ENCODE data around the gene MTAP.

Gene MTAP

DNA sequence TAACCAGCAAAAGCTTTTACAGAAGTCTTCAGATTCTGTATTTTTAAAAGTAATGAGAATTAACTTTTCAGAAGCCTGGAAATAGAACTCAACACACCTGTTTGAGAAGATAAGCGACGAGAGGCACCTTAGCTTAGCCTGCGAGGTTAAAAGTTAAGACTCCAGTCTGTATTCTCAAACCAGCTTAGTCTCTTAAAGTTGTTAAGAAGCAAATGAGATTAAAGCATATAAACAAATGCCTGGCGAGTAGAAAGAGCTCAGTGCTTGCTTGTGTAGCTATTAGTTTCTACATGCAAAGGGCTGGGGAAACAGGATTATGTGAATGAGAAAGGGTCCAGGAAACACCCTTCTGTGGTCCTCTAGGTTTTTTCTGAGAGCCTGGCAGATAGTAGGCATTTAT is 51.7 kb downstream of the MTAP start:
- no peak for DNase-seq

DNA sequence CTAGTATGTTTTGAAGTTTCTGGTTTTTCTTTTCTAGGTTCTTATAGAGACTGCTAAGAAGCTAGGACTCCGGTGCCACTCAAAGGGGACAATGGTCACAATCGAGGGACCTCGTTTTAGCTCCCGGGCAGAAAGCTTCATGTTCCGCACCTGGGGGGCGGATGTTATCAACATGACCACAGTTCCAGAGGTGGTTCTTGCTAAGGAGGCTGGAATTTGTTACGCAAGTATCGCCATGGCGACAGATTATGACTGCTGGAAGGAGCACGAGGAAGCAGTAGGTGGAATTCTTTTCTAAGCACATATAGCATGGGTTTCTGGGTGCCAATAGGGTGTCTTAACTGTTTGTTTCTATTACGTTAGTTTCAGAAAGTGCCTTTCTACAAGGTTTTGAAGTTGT is 52.2 kb downstream of the MTAP start:
- DNase-seq: no peak

DNA sequence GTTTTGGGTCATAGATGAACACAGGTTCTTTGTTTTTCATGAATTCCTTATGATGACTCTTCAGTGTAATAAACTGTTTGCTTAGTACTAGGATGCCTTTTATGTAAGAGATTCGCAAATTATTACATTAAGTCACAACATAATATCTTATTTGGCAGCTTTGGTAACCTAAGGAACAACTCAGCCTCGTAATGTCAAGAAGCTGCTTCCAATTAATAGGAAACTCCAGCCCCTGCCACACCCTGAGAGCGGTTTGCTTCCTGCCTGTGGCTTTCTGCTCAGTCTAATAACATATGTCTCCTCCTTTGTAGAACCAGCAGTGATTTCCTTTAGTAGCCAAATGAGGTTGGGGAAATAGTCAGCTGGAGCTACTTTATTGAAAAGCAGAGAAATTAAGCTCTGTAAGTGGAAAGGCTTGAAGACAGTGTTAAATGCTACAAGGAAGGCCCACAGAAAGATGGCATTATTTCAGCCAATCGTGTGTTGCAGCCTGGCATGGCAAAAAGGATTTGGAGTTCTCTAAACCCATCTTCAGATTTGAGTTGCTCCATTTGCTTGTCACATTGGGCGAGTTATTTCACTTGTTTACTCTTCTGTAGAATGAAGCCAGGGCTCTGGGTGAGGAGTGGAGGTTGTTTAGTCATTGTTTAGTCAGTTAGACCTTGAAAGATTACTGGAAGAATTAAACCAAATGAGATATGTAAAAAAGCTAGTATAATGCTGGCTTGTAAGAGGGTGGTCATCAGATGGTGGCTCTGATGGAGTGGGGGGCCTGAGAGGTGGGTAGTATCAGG is 54.1 kb downstream of the MTAP start:
- no peak for DNase-seq

DNA sequence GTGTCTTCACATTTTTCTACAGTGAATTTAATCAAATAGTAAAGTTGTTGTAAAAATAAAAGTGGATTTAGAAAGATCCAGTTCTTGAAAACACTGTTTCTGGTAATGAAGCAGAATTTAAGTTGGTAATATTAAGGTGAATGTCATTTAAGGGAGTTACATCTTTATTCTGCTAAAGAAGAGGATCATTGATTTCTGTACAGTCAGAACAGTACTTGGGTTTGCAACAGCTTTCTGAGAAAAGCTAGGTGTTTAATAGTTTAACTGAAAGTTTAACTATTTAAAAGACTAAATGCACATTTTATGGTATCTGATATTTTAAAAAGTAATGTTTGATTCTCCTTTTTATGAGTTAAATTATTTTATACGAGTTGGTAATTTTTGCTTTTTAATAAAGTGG is 60.4 kb downstream of the MTAP start:
- DNase-seq: no peak

DNA sequence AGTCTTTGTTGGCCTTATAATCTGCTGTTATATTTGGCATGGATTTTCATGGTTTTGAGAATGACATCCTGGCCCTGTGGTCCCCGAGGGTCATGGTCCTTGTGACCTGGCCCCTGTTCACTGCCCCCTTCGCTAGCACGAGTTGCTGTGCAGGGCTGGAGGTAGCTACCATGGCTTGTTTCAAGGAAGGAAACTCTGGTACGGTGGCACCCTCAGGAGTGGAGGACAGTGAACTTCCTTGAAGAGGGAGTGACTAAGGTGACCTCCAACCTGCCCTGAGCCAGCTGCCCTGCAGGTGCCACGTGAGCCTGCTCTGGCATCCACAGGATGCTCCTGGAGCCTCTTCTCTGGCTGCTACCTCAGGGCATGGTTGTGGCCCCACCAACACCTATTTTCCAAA is 62.1 kb downstream of the MTAP start:
- no peak for DNase-seq

DNA sequence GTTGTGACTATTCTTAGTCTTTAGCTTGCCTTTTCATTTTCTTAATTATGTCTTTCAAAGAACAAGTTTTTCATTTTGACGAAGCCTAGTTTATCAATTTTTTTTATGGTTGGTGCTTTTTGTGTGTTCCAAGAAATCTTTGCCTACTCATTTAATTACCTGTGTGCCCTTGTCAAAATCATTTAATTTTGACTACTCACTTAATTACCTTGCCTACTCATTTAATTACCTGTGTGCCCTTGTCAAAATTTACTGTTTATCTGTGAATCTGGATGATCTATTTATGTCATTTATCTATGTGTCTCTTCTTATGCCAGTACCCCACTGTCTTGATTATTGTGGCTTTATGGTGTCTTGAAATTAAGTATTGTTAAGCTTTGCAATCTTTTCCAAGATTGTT is 63.9 kb downstream of the MTAP start:
- DNase-seq: no peak

DNA sequence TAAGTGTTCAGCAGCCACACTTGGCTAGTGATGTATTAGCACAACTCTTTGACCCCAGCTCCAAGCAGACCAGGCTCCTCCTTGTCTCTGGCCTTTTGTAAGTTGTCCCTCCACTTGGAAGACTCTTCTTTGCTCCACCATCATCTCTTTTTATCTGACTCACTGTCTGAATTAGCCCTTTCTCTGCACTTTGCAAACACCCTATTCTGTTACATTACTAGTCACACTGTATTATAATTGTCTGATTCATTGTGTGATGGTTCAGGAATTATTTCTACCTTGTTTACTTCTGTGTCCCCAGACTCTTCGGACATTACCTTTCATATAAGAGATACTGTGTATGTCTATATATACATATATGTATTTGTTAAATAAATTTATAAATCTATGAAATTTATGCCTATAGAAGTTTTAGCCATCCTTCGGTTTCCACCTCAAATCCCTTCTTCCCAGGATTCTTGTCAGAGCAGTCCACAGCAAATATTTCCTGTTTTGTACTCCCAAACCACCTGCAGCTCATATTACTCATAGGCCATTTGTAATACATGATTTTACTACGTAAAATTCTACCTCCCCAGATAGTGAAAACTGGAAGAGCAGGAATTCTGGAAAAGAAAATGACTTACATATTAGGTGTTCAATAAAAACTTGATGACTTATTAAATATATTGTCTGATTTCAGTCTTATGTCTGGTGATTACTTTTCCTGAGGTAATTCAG is 69.0 kb downstream of the MTAP start:
- DNase-seq: no peak

DNA sequence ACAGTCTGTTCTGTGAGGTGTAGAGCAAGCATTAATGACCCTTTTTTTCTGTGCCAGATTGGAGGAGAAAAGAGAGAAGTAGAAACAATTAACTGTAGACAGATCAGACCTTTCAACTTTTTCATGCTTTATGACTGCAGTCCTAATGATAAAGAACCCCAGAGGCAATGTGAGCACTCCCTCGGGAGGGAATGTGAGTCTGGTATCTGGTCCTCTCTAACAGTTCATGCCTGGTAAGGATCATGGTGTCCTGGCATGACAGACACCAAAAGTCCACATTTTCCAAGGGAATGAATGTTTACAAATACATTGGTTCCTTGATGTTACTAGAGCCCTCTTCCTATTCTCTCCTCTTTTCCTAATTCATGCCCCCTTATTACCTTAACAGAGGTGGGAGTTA is 70.3 kb downstream of the MTAP start:
- DNase-seq: no peak

DNA sequence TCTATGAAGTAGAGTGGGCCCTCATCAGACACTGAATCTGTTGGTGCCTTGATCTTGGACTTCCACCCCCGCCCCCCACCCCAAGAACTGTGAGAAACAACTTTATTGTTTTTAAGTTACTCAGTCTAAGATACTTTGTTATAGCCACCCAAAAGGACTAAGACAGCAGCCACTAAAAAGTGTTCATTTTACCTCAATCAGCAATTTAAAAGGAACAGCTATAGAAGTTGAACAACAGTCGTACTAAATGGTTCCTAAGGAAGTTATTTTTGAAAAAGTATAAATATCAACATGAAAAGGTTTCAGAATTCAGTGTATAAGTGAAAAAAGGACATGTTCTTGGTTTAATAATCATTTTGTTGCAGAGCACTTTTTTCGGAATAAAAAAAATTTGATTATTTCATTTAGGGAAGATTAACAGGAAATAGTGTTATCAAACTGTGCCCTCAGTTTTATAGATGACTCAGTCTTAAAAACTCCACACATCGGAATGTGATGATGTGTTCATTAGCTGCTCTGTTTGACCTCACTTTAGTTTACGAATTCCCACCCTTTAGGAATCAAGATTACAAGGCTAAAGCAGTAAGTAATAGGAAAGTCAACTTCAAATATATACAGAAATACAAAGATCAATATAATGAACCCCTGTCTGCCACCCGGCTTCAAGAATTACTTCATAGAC is 71.2 kb downstream of the MTAP start:
- DNase-seq: no peak

DNA sequence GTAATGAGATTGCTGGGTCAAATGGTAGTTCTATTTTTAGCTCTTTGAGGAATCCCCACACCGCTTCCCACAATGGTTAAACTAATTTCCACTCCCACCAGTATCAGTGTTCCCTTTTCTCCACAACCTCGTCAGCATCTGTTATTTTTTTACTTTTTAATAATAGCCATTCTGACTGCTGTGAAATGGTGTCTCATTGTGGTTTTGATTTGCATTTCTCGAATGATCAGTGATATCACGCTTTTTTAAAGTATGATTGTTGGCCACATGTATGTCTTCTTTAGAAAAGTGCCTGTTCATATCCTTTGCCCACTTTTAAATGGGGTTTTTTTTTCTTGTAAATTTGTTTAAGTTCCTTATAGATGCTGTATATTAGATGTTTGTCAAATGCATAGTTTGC is 73.5 kb downstream of the MTAP start:
- DNase-seq: no peak

DNA sequence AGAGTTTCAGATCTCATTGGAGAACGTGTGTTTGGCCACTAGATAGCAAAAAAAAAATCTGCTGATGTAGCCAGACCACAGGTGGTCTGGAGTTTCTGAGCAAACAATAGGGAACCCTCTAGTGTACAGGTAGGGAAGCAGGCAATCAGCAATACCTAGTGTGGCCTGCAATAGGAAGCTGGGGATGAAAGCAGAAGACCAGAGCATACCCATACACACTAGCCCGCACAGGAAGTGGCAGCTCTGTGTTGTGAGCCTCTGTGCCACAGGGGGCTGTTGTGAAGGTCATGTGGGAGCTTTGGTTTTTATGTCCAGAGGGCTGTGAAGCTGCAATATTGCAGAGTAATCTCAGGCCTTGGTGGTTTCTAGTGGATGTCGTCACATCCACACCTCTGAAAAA is 81.2 kb downstream of the MTAP start:
- no peak for DNase-seq

DNA sequence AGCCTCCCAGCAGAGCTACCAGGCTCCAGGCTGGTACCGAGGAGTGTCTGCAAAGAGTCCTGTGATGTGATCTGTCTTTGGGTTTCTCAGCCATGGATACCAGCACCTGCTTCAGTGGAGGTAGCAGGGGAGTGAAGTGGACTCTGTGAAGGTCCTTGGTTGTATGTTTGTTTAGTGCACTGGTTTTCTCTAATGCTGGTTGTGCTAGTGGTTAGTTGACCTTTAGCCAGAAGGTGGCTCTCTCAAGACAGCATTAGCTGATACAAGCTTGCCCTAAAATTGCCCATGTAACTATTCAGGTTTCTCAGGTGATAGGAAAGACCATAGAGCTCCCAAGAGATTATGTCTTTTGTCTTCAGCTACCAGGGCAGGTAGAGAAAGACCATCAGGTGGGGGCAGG is 87.2 kb downstream of the MTAP start:
- no peak for DNase-seq

DNA sequence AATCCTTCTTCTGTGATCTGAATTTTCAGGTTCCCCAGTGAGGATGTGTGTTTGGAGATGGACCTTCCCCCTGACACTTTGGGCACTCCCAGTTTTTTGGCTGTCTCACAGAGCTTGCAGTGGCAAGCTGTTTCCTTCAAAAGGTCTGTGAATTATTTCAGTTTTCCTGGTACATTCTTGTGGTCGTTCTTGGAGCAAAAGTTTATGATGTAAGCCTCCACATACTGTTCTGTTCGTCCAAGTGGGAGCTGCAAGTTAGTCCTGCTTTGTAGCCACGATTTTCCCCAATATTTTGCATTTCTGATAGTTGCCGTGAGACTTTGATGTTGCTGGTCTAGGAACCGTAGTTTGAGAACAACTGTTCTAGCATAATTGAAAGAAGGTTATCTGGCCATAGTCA is 88.3 kb downstream of the MTAP start:
- no peak for DNase-seq

DNA sequence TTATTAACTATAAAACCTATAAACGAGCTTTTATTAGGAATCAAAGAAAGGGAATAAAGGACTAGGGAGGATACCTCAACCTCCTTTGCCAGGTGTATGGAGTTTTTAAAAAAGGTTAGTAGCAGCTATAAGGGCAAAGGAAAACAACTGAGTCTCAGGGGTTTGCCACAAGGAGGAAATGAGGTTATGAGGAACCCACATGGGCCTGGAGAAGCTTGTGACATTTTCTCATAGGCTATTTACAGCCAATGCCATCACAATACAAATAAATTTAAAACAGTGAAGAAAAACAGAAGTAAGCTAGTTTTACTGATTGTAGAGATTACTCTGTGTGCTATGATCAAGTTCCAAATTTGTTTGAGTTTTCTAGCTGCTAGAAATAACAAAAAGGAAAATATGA is 99.1 kb downstream of the MTAP start:
- no peak for DNase-seq

DNA sequence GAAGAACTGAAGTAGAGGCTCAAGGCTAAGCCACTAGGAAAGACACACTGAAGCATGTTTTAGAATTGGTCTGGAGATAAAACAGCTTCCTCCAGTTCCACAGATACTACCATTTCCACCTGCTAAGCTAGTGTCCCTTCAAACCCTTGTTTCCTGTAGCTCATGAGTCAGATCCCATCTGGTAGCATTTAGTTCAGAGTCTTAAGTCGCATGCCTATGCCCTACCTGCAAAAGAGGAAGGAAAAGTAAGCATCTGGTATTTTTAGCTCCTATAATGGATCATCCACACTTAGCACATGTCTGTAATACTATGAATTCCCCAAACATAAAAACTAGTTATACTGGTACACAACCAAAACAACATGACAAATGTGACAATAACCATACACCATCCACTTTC is 99.7 kb downstream of the MTAP start:
- DNase-seq: no peak

DNA sequence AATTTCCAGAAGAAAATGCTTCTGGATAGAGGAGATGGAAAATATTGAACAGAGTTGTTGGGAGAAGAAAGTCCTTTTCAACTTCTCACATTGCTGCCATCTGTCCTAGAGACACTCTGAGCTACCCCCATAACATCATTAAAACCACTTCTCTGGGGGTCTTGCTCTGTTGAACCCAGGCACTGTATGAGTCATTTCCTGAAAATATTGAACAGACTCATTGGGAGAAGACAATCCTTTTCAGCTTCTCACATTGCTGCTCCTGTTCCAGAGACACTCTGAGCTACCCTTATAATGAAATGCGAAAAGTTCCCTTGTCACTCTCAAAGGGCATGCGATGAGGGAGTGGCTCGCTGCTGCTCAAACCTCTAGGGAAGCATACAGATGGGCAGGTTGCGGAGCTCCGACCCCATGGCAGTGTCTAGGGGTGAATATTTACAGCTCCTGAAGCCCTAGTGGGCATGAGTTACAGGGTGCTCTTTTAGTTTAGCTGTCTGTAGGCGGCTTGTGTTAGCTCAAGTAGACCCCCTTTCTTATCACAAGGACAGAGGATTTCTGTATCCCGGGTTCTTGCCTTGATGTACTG is 101.0 kb downstream of the MTAP start:
- no peak for DNase-seq

DNA sequence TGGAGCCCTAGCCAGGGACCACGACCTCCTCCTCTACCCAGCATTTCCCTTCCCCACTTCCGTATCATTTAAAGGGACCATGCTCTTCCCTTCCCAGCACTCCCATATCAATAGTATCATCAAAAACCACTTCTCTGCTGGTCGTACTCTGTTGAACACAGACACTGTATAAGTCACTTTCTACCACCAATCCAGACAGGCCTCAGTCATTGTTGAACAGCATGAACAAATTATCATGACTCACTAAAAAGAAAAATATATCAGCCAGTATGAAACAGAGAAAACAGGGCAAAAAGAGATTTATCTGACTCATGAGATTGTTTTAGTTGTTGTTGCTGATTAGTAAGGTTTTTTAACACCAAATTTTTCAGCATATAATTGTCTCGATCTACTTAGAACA is 101.9 kb downstream of the MTAP start:
- DNase-seq: no peak

DNA sequence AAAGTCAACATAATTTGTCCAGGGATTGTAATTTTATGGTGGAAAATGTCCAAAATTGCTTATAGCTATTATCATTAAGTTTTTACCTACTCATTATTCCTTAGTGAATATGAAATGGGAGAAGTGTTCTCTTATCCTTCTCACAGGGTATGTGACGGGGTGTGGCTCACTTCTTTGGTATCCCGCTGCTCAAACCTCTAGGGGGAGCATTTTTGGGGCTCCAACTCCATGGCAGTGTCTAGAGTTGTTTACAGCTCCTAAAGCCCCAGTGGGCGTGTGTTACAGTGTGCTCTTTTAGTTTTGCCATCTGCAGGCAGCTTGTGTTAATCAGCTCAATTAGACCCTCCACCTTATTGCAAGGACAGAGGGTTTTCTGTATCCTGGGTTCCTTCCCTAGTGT is 102.3 kb downstream of the MTAP start:
- DNase-seq: no peak

DNA sequence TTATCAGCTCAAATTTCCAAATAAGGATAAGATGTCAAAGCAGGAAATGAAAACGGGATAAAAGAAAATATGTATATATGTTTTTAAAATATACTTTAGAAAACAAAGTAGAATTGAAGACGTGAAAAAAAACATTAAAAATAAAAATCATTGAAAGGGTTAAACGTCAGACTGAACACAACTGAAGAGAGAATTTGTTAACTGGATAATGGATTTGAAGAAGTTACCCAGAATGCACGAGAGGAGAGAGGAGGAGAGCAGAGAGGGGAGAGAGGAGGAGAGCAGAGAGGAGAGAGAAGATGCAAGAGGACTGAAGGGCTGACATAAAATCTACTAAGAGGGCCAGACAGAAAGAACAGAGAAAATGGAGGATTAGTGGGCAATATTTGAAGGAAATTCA is 103.8 kb downstream of the MTAP start:
- no peak for DNase-seq

DNA sequence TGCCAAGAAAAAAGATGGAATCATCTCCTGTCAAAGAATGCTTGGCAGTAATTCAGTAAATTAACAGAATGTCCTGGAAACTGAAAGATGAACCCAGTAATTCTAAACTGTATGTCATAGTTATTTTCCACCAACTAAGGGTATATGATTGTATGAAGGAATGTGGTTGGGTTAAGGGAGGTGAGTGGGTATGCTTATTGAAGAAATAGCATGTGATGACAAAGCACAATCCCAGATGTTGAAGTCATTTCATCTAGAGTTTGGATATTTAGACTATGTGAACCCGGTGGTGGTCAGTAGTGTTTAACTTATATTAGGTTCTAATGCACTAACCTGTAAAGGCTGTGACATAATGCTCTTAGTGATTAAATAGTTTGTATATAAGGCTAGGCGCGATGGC is 104.4 kb downstream of the MTAP start:
- no peak for DNase-seq

DNA sequence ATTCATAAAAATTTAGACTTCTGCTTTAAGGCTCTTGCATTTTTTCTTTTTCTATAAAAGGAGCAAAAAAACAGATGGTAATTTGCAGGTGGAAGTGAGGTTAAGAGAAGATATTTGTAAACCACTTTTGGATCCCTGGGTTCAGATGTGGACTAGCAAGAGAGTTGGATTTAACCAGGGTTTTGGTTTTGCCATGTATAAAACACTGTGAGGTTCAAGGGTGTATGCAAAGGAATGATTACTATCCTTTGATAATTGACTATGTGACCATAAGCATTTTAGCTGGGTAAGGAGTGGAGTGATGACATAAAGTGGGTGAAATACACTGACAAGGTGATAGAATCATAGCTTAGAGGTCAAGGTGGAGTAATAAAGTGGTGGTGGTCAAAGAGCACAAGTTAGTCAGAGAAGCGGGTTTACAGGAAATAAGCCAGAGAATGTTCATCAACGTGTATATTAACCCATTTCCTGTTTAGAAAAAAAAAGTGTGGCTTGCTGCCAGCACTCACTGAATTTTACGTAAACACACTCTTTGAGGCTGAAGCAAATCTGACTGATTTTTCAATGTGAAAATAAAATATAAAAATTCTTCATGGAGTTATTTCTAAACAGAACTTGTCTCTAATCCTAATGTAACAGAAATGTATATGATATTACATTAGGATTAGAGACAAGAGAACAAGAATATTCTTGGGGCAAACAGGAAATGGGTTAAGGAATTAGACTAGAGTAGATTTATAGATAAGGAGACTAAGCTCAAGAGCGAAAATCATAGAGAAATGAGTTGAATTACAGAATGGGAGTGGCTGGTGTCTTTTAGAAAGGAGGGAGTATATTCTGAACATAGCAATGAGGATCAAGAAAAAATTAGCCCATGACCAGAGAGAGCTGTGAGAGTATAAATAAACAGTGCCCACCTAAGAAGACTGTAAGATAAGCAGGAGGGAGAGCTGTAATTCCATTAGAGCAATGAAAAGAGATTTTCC is 117.2 kb downstream of the MTAP start:
- DNase-seq: peak in 4 of 6 experiments; percentile 4 to 68 (median 58)

DNA sequence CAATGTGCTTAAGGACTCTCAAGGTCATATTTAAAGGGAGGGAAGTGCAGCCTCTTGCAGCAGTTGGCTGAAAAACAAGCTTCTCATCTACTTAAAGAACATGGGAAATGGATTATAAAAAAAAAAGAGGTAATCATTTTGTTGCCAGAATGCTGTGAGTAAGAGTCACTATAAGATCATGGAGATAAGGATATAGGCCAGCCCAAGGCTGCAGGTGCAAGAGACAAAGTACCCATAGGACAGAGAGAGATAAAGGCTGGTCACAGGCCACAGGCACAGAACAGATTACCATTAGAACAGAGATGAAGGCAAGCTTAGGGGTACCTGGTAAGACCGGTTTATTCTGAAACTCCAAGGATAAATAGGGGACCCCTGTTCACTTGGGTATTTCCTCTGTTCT is 121.3 kb downstream of the MTAP start:
- no peak for DNase-seq

DNA sequence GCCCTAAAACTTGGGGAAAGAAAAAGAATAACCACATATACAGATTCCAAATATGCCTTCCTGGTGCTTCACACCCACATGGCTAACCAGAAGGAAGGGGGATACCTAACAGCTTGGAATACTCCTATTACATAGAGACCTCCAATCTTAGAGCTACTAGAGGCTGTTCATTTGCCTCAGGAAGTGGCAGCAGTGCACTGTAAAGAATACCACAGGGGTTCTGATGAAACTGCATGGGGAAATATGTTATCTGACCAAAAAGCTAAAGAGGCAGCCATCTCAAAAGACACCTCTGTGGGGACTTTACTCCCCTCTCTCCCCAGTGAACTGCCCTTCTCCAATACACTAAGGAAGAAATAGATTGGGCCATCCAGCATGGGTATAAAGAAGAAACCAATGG is 125.3 kb downstream of the MTAP start:
- DNase-seq: no peak
